Measurements from ENCODE around the gene SNX32.

DNA sequence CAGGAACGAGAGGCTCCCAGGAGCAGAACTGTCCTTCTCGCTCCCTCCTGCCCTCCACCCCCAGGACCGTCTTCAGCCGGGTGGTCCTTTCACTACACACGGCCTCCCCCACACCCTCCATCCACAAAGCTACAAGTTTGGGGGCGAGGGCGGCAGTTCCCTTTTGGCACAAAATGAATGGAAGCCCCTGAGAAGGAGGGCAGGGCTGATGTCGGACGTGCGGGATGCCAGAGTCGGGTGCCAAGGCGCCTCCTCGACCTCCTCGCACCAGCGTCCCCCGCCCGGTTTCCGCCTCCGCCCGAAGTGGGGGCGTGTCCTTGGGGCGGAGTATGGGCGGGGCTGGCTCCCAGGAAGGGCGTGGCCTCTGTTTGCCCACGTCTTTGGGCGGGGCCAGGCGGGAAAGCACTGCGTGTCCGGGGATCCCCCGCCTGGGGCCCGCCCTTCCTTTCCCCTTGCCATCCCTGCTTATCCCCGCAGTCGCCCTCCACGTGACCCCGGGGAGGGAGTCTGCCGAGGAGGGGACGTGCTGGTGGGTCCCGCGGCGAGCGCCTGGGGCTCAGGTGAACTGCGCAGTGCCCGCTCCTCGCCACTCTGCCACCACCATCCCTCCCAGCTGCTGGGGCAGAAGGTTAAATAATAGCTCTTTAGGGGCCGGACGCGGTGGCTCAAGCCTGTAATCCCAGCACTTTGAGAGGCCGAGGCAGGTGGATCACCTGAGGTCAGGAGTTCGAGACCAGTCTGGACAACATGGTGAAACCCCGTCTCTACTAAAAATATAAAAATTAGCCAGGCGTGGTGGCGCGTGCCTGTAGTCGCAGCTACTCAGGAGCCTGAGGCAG, 39.8 kb downstream of the SNX32 start:
- no peak for TF ChIP-seq ZFX (IDR thresholded peaks at IDR 0.05; ENCODE audit: borderline replicate concordance)
- TF ChIP-seq, protein P1, sequence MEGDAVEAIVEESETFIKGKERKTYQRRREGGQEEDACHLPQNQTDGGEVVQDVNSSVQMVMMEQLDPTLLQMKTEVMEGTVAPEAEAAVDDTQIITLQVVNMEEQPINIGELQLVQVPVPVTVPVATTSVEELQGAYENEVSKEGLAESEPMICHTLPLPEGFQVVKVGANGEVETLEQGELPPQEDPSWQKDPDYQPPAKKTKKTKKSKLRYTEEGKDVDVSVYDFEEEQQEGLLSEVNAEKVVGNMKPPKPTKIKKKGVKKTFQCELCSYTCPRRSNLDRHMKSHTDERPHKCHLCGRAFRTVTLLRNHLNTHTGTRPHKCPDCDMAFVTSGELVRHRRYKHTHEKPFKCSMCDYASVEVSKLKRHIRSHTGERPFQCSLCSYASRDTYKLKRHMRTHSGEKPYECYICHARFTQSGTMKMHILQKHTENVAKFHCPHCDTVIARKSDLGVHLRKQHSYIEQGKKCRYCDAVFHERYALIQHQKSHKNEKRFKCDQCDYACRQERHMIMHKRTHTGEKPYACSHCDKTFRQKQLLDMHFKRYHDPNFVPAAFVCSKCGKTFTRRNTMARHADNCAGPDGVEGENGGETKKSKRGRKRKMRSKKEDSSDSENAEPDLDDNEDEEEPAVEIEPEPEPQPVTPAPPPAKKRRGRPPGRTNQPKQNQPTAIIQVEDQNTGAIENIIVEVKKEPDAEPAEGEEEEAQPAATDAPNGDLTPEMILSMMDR (IDR thresholded peaks at IDR 0.05), result no peak
